Loucy (cell line): ENCODE data around the gene C12orf60.

ENCODE experiments used
- H2AFZ ChIP-seq: fragments of 200-600 bp; sonication (generic); 2 replicates; pipeline ENCODE4 v1.6.0; 2016; ENCODE audit warnings: antibody characterized with exemption, mild to moderate bottlenecking, low read length, moderate library complexity
- H3F3A ChIP-seq: fragments of 200-600 bp; 2 replicates; pipeline ENCODE4 v1.6.0; 2016; ENCODE audit warnings: antibody characterized with exemption, low read depth, mild to moderate bottlenecking
- H3K27me3 ChIP-seq: fragments of 200-600 bp; sonication (generic); 2 replicates; pipeline ENCODE4 v1.6.1; 2014; ENCODE audit warnings: low read length, mild to moderate bottlenecking; ENCODE audit not compliant: insufficient read depth, poor library complexity, severe bottlenecking
- H3K36me3 ChIP-seq: fragments of 200-600 bp; sonication (generic); 2 replicates; pipeline ENCODE4 v1.6.1; 2016; ENCODE audit warnings: low read length; ENCODE audit not compliant: insufficient read depth
- H3K4me1 ChIP-seq: fragments of 200-600 bp; sonication (generic); 2 replicates; pipeline ENCODE4 v1.5.1; 2014; ENCODE audit warnings: low read length, mild to moderate bottlenecking; ENCODE audit not compliant: insufficient read depth, poor library complexity, severe bottlenecking
- H3K4me2 ChIP-seq: fragments of 200-600 bp; sonication (generic); 2 replicates; pipeline ENCODE4 v1.6.0; 2014; ENCODE audit warnings: antibody characterized with exemption, low read length, low read depth, mild to moderate bottlenecking; ENCODE audit not compliant: poor library complexity, severe bottlenecking
- H3K4me3 ChIP-seq: fragments of 200-600 bp; sonication (generic); 2 replicates; pipeline ENCODE4 v1.5.1; 2014; ENCODE audit warnings: low read length, mild to moderate bottlenecking, mixed read lengths; ENCODE audit not compliant: poor library complexity, severe bottlenecking
- H3K79me2 ChIP-seq: fragments of 200-600 bp; sonication (generic); 2 replicates; pipeline ENCODE4 v1.6.1; 2014; ENCODE audit warnings: low read length; ENCODE audit not compliant: insufficient read depth
- H3K9ac ChIP-seq: fragments of 200-600 bp; sonication (generic); 2 replicates; pipeline ENCODE4 v1.6.0; 2014; ENCODE audit warnings: mild to moderate bottlenecking, low read depth, low read length, moderate library complexity; ENCODE audit not compliant: poor library complexity, severe bottlenecking
- H3K9me2 ChIP-seq: fragments of 200-600 bp; sonication (generic); replicated peaks from 2 replicates; pipeline ENCODE4 v1.6.1; 2016; ENCODE audit warnings: low read depth, low read length, mixed read lengths
- H3K9me3 ChIP-seq: fragments of 200-600 bp; sonication (generic); 2 replicates; pipeline ENCODE4 v1.6.1; 2014; ENCODE audit warnings: mild to moderate bottlenecking, antibody characterized with exemption, low read length, low read depth; ENCODE audit not compliant: insufficient read depth
- H4K20me1 ChIP-seq: fragments of 200-600 bp; sonication (generic); 2 replicates; pipeline ENCODE4 v1.6.0; 2014; ENCODE audit warnings: antibody characterized with exemption, low read length, mild to moderate bottlenecking; ENCODE audit not compliant: insufficient read depth, poor library complexity, severe bottlenecking
- EZH2phosphoT487 ChIP-seq: fragments of 200-600 bp; IDR thresholded peaks from 2 replicates; pipeline ENCODE4 v1.6.1; 2018; ENCODE audit warnings: antibody characterized with exemption, mild to moderate bottlenecking, moderate library complexity, borderline replicate concordance
- TF ChIP-seq, protein P1 (sequence below): fragments of 200-600 bp; sonication (generic); conservative IDR thresholded peaks from 2 replicates; pipeline ENCODE4 v1.5.1; 2014; ENCODE audit warnings: mild to moderate bottlenecking, antibody characterized with exemption, low read length

Gene C12orf60

DNA sequence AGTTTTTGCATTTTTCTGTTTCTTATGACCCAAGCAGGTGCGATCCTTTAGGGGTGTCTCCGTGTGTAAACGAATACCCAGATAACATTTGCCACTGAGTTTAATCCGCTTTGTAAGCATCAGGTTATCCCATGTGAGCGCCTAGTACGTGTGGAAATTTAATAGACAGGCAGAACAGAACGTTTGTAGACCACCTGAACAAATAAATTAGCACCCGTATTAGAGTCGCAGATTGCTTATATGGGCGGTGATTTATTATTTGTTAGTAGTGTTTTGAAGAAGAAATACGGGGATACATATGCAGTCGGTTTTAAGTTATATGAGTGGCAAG, 325 bp downstream of the C12orf60 start:
- Histone ChIP-seq H3K36me3 (peaks cover 10% of the 10 kb centered on the region; the same call in 1 of the 2 replicates), H3K4me1 (peaks cover 39% of the 10 kb centered on the region), H3K4me2 (peak overlapping the region; percentile 95), H3K79me2 (peaks cover 56% of the 10 kb centered on the region), H3K27me3 (no peaks in the 10 kb centered on the region), H3K9me2 (no peaks in the 10 kb centered on the region), H3K4me3 (peak overlapping the region; percentile 77), H2AFZ (peak overlapping the region; percentile 89), H3K9me3 (no peaks in the 10 kb centered on the region), H4K20me1 (peaks cover 38% of the 10 kb centered on the region), H3F3A (no peaks in the 10 kb centered on the region), H3K9ac (peak overlapping the region; percentile 92)
- TF ChIP-seq EZH2phosphoT487 = no peak
- TF ChIP-seq, protein P1, sequence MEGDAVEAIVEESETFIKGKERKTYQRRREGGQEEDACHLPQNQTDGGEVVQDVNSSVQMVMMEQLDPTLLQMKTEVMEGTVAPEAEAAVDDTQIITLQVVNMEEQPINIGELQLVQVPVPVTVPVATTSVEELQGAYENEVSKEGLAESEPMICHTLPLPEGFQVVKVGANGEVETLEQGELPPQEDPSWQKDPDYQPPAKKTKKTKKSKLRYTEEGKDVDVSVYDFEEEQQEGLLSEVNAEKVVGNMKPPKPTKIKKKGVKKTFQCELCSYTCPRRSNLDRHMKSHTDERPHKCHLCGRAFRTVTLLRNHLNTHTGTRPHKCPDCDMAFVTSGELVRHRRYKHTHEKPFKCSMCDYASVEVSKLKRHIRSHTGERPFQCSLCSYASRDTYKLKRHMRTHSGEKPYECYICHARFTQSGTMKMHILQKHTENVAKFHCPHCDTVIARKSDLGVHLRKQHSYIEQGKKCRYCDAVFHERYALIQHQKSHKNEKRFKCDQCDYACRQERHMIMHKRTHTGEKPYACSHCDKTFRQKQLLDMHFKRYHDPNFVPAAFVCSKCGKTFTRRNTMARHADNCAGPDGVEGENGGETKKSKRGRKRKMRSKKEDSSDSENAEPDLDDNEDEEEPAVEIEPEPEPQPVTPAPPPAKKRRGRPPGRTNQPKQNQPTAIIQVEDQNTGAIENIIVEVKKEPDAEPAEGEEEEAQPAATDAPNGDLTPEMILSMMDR = no peak

DNA sequence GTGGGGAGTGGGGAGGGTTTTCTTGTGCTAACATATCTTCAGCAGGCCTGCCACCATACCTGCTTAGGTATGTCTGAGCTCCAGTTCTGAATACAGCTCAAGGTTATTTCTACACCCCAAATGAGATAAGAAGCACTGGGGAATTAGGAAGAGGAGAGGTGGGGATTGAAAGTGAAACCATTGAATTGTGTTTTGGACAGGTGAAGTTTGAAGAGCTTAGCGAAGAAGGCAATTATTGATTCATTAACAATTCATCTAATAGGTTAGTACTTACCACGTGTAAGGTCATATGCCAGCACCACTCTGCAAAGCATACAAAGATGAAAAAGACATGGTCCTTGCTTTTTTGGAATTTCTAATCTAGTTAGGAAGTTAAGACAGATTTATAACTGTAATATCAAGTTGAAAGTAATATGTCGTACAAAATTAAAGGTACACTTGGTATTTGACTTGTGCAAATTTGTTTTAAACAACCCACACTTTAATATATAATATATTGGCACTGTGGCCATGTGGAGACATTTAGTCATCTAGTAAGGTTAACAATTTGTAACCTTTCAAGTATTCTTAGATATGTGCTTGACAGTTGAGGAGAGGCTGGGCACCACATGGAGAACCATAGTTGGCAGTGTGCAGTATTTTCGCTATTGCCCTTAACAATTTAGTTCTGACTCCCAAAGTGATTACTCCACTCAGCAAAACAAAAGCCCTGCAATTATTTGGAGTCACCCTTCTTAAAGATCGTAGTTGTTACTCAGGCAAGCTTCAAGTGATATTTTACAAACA, 6.9 kb downstream of the C12orf60 start:
- Histone ChIP-seq H3K79me2 (no peaks in the 10 kb centered on the region), H3K4me3 (no peak overlapping the region), H3K27me3 (no peaks in the 10 kb centered on the region), H3K4me2 (no peak overlapping the region), H2AFZ (peak overlapping the region; percentile 22; the same call in 1 of the 2 replicates), H3K9me2 (no peaks in the 10 kb centered on the region), H3K9me3 (no peaks in the 10 kb centered on the region), H3K9ac (no peak overlapping the region), H3K36me3 (no peaks in the 10 kb centered on the region), H4K20me1 (no peaks in the 10 kb centered on the region), H3F3A (no peaks in the 10 kb centered on the region), H3K4me1 (no peaks in the 10 kb centered on the region)
- no peak for TF ChIP-seq EZH2phosphoT487

DNA sequence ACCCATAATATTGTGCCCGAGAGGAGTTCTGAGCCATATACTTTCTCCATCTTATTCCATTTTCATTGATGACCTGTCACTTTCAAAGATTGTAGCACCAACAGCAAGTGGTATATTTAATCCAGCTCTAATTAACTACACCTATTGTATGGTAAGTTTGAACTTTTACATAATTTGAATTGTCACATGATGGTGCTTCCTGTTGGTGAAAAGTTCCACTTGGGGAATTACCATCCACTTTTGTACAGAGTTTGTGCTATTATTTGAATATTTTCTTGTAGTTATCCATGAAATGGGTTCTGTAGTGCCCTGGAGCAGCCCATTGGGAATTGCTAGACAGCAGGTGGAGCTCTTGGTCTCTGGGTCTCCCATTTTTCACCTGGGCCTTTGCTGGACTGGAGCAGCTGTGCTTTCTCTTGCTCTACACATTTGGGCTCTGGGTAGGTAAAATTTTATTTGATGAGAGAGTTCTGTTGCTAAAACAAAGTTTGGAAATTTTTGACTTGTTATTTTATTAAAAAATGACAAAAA, 7.5 kb downstream of the C12orf60 start:
- no peak overlapping the region for H3K4me3 ChIP-seq

More for the DNA sequence above, 7.5 kb downstream of the C12orf60 start:
- Histone ChIP-seq H3K9ac (no peak overlapping the region), H3K4me1 (no peaks in the 10 kb centered on the region), H3K36me3 (no peaks in the 10 kb centered on the region), H2AFZ (peak overlapping the region; percentile 22; the same call in 1 of the 2 replicates), H3F3A (no peaks in the 10 kb centered on the region), H3K4me2 (no peak overlapping the region), H3K9me2 (no peaks in the 10 kb centered on the region), H4K20me1 (no peaks in the 10 kb centered on the region), H3K79me2 (no peaks in the 10 kb centered on the region), H3K9me3 (no peaks in the 10 kb centered on the region), H3K27me3 (no peaks in the 10 kb centered on the region)
- no peak for TF ChIP-seq EZH2phosphoT487
- TF ChIP-seq, protein P1 = peak; percentile 58
